ENCODE results near the gene ARHGEF7.

ARHGEF7 gene

DNA sequence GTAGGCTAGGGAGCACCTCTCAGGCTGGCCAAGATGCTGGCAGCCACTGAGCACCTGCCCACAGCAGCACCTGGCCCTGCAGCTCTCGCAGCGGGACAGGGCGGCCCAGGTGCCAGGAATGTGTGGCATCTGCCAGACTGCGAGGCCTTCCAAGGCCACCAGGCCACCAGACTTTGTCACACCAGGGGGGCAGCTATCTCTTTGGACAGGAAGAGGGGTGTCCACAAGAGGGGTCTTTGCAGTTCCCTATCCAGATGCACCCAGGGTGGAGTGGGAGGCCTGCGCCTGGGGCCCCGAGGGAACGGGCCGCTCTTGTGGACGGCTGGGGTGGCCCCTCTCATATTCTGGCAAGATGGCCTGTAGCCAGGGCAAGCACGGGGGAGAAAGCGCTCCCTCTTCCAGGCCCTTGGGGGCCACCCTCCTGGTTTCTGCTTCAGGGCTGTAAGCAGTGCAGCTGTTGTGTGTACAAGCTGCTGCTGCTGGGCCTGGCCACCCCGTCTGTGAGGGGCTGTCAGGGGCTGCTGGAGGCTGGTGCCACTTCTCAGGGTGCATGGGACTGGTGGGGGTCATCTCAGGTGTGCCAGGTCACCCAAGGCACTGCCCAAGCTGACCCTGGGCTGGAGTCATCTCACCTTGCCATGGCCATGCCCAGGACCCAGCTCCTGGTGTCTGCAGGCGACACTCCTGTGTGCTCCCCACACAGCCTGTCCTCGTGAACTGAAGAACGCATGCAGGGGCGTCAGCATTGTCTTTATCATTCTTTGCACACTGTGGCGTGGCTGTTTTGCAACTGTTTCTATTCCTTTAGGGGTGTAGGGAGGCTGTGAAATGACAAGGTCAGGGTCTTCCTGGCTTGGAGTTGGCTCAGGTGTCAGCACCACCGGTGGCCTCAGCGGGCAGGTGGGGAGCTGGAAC, 207.1 kb downstream of the ARHGEF7 start:
- no peak for DNase-seq (ENCODE audit: low read depth in 4 of 4, low spot score in 1 of 4)

- DNase-seq (ENCODE audit: low read depth in 4 of 4, low spot score in 1 of 4), result no peak
These were observed 207.8 kb downstream of the ARHGEF7 start for GRCh38 chr13:111322916-111323331.

DNA sequence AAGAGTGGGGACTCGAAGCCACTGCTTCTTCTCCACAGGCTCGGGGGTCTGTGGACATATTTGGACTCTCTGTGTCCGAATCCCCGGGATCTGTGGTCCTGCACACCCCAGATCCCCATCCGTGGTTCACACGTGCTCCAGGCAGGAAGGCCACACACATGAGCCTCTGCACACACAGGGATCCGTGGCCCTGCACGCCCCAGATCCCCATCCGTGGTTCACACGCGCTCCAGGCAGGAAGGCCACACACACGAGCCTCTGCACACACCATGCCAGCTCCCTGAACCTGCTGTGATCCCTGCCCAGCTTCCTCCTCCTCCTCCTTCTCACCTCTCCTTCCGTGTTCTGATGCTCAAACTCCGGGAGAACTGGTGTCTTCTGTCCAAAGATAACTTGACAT, 208.4 kb downstream of the ARHGEF7 start:
- DNase-seq (ENCODE audit: low read depth in 4 of 4, low spot score in 1 of 4), result no peak

DNA sequence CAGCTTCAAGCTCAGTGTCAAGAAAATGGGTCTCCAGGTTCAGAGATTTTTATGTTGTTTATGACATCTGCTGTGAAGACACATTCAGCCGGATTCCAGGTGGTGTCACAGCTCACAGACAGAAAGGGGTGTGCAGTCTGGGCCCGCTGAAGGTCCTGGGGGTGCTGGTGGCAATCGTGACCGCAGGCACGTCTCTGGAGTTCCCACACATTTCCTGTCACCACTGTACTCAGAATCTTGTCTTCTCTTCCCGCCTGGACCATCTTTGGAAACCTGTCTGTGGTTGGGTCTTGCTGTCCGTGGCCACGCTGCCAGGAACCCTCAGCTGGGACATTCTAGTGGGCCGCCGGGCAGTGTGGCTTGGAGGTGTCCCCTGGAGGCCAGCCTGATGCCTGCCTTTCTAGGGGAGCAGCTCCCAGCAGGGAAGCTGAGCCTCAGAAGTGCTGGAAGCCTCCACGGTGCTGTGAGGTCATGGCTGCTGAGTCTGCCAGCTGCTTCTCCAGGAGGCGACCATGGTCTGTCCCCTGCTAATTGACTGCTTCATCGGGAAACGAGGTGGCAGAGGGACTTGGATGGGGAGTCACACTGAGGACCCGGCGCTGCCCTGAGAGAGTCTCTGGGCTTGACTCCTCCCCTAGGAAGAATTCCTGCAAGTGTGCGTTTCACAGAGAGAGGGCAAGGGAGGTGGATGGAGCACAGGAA, 209.0 kb downstream of the ARHGEF7 start:
- DNase-seq (ENCODE audit: low read depth in 4 of 4, low spot score in 1 of 4), result no peak

- DNase-seq (ENCODE audit: low read depth in 4 of 4, low spot score in 1 of 4), result no peak
These were observed 209.6 kb downstream of the ARHGEF7 start for GRCh38 chr13:111324736-111325135.

- no peak for DNase-seq (ENCODE audit: low read depth in 4 of 4, low spot score in 1 of 4)
These were observed 210.2 kb downstream of the ARHGEF7 start for GRCh38 chr13:111325146-111325890.

DNA sequence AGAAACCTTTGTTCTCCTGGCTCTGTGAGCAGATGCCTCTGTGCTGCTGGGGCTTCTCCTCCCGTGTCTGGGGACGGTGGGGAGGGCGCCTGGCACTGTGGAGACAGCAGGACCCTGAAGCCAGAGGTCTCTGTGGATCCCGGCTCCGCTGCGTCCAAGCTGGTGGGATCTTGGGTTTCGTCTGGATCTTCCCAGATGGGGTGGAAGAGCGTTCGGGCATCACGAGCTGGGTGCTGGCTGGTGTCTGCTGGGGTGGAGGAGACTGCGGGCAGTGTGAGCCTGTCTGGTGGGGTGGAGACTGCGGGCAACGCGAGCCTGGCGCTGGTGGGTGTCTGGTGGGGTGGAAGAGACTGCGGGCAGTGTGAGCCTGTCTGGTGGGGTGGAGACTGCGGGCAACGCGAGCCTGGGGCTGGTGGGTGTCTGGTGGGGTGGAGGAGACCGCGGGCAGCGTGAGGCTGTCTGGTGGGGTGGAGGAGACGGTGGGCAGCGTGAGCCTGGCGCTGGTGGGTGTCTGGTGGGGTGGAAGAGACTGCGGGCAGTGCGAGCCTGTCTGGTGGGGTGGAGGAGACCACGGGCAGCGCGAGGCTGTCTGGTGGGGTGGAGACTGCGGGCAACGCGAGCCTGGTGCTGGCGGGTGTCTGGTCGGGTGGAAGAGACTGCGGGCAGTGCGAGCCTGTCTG, 211.0 kb downstream of the ARHGEF7 start:
- no peak for DNase-seq (ENCODE audit: low read depth in 4 of 4, low spot score in 1 of 4)

DNA sequence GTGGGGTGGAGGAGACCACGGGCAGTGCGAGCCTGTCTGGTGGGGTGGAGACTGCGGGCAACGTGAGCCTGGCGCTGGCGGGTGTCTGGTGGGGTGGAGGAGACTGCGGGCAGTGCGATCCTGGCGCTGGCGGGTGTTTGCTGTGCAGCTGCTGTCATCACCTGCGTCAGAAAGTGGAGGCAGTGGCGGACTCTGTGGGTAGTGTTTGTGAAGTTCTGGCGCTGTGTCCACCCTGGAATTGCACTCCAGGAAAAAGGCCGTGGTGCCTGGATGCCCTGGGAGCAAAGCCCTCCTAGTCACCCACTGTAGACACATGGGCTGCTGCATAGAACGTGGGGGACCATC, 211.5 kb downstream of the ARHGEF7 start:
- DNase-seq (ENCODE audit: low read depth in 4 of 4, low spot score in 1 of 4), result no peak

DNA sequence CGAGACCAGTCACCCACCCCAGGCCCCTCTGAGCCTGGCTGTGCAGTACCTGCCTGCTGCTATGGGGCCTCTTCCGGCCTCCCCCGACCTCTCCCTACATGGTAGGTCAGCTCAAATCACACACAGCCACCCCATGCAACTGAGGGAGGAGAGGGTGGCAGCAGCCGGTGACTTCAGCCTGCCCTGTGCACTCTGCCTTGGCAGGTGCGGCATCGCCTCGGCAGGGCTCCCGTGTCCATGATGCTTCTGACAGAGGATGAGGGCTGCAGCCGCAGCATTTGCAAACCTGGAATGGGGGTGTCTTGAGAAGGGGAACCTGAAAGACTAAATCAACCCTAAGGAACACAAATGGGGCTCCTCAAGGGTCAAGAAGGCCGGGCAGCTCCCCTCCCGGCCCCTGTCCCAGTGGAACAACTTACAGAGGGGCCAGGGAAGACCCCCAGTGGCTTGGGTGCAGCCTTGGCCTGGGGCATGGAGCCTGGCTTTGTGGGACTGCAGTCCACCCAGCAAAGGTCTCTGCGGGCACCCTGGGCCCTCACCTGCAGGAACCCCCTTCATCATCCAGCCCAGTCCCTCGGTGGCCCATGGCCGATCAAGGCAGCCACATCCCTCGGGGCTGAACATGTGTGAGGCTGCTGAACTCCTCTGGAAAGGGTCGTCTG, 212.0 kb downstream of the ARHGEF7 start:
- no peak for DNase-seq (ENCODE audit: low read depth in 4 of 4, low spot score in 1 of 4)

- no peak for DNase-seq (ENCODE audit: low read depth in 4 of 4, low spot score in 1 of 4)
These were observed 212.8 kb downstream of the ARHGEF7 start for GRCh38 chr13:111327730-111328573.

GRCh38 chr13:111328574-111329410, 213.7 kb downstream of the ARHGEF7 start:
- DNase-seq (ENCODE audit: low read depth in 4 of 4, low spot score in 1 of 4), result no peak

GRCh38 chr13:111329641-111330040, 214.5 kb downstream of the ARHGEF7 start:
- no peak for DNase-seq (ENCODE audit: low read depth in 4 of 4, low spot score in 1 of 4)

DNA sequence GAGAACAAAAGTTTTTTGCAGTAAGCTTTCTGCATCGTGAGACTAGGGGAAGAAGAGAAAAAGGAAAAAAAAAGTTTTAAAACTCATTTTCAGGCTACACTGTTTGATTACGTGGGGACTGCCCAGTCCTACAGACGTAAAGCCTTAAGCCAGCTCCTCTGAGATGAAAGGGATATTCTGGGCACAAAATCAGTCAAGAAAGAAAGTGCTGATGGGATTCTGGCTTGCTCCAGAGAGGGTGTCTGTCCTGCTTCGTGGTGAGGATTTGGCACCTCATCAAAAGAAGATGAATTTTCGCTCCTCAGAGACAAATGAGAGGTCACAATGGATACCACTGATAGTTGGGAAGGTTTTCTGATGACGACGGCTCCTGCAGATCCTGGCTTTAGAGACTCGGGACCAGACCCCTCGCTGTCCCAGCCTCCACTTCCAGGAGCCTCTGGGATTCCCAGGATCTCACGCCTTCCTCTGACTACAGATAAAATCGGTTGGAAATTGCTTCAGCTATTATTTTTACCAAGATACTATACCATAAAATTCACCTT, 215.0 kb downstream of the ARHGEF7 start:
- no peak for DNase-seq (ENCODE audit: low read depth in 4 of 4, low spot score in 1 of 4)

DNA sequence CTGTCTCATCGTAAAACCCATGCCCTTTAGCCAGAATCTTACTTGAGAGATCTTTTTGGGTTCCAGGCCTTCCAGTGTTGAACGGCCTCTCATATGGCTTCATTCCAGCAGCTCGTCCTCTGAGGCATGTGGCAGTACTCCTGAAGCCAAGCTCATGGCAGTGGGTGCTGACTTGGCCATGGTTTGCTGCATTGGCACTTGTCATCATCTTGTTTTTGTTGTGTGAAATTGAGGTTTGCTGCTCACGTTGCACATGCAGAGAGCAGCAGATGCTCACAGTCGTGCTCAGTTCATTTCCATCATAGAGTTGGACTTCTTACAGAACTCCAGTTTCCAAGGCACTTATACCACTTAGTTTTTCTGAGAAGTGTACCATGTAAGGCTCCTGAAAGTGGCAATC, 220.2 kb downstream of the ARHGEF7 start:
- no peak for DNase-seq (ENCODE audit: low read depth in 4 of 4, low spot score in 1 of 4)

DNA sequence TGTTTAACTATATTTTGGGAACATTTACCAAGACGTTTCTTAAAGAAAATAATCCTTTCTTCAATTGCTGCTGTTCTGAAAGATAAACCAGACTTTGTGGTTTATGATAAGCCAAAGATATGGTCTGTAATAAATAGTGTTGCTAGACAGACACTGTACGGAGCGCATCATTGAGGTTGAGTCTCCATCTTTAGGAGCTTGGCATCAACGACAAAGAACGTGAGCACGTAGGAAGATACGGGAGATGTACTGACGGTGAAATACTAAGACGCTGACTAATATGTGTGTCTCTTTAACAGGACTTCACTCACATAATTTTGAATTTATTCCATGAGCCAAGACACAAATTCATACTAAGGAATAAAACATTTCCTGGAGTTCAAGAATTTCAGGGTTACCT, 221.6 kb downstream of the ARHGEF7 start:
- no peak for DNase-seq (ENCODE audit: low read depth in 4 of 4, low spot score in 1 of 4)

DNA sequence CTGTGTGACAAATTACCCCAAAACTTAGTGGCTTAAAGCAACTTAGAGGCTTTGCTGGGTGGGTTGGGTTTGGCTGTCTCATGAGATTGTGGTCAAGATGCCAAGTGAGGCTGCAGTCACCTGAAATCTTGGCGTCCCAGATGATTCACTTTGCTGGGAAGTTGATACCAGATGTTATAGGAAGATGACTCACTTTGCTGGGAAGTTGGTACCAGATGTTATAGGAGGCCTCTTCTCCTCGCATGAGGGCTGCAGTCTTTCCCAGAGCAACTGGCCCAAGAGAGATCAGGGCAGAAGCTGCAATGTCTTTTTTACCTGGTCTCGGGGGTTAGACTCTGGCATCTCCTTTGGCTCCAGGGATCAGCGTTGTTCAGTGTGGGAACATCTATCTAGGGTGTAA, 222.1 kb downstream of the ARHGEF7 start:
- no peak for DNase-seq (ENCODE audit: low read depth in 4 of 4, low spot score in 1 of 4)

- no peak for DNase-seq (ENCODE audit: low read depth in 4 of 4, low spot score in 1 of 4)
These were observed 222.6 kb downstream of the ARHGEF7 start for GRCh38 chr13:111337741-111338140.

DNA sequence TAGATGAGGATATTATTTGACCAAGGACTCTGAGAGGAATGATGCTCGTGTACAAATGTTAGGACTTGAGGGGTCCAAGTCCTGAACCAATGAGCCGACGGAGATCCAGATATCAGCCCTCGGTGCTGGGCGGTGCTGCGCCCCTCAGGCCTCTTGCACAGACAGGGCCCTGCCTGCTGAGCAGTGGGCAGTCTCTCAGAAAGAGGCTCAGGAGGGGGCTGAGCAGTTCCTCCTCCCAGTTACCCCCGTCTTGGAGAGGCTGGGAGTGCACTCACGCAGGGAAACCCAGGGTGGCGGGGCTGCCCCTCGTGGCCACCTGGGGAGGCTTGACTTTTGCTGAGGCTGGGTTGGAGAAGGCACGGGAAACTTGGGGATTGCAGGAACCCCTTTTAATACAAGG, 223.7 kb downstream of the ARHGEF7 start:
- no peak for DNase-seq (ENCODE audit: low read depth in 4 of 4, low spot score in 1 of 4)
